ENCODE data around the gene CAMKMT.

DNA sequence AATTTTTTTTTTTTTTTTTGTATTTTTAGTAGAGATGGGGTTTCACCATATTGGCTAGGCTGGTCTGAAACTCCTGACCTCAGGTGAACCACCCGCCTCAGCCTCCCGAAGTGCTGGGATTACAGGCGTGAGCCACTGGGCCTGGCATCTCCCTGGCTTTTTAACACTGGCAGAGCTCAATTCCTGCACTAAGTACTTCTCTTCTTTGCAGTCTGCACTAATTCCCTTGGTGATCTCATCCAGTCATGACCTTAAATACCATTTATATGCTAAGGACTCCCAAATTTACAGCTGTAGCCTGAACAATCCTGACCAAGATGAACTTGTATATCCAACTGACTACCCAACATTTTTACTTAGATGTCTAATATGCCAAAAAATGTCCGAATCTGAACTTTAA, 10.7 kb upstream of the CAMKMT start:
- no peak for TF ChIP-seq ZNF274 (IDR thresholded peaks at IDR 0.05; ENCODE audit: low read depth, low read length)
- TF ChIP-seq YY1 (IDR thresholded peaks at IDR 0.05; ENCODE audit: insufficient read depth, insufficient read length): no peak

All from NT2/D1 (cell line).